Spleen (tissue), 7 donors: Measurements from ENCODE around the gene ITIH2.

ENCODE experiments used
- POLR2A ChIP-seq, 3 donors: fragments of 450-650 bp; IDR thresholded peaks; one replicate each; pipeline ENCODE4 v1.5.1; 2017; ENCODE audit warnings: antibody characterized with exemption in 3 of 3, mild to moderate bottlenecking in 1 of 3
- POLR2AphosphoS5 ChIP-seq, 3 donors: sonication (generic); formaldehyde crosslinking; IDR thresholded peaks; one replicate each; pipeline ENCODE4 v1.5.1; 2017; ENCODE audit warnings: antibody characterized with exemption in 3 of 3
- TF ChIP-seq, protein P1 (sequence below), 11 experiments: fragments of 200-600 bp in 7 of 11; fragments of 450-650 bp in 4 of 11; sonication (generic) in 4 of 11; IDR thresholded peaks in 8 of 11; conservative IDR thresholded peaks in 3 of 11; 1 replicate in 7 of 11; 2 replicates in 4 of 11; pipeline versions ENCODE4 v1.4.0 to v1.8.0; 2016 to 2021; ENCODE audit warnings: antibody characterized with exemption in 11 of 11, inconsistent platforms in 4 of 11, mild to moderate bottlenecking in 1 of 11
- donor health status: DM: no; HTN: no; CAD: no; lungs with moderate emphysema.
- donor health status: DM: no; HTN: no; CAD: no.
- donor health status: DM: no; HTN: no; CAD: no.

DNA sequence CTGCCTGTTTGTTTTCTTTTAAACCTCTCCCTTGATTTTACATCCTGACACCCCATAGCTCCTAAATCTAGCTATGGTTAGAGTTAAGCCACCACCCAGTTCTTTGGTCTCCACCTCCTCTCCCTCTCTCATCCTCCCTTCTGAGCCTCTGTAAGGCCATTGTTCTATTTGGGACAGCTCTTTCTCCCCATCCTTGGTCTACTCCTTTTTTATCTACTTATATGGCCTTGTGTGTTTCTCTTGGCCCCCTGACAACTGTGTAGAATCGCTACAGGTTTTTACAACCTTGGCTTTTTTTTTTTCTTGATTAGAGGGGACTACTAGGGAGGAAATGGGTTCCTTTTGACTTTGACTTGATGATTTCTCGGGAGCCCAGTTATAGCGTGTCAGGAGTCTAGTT, 33.0 kb upstream of the ITIH2 start:
- TF ChIP-seq POLR2AphosphoS5 (IDR thresholded peaks at IDR 0.05): no peak
- TF ChIP-seq POLR2A (IDR thresholded peaks at IDR 0.05): no peak
- TF ChIP-seq, protein P1, sequence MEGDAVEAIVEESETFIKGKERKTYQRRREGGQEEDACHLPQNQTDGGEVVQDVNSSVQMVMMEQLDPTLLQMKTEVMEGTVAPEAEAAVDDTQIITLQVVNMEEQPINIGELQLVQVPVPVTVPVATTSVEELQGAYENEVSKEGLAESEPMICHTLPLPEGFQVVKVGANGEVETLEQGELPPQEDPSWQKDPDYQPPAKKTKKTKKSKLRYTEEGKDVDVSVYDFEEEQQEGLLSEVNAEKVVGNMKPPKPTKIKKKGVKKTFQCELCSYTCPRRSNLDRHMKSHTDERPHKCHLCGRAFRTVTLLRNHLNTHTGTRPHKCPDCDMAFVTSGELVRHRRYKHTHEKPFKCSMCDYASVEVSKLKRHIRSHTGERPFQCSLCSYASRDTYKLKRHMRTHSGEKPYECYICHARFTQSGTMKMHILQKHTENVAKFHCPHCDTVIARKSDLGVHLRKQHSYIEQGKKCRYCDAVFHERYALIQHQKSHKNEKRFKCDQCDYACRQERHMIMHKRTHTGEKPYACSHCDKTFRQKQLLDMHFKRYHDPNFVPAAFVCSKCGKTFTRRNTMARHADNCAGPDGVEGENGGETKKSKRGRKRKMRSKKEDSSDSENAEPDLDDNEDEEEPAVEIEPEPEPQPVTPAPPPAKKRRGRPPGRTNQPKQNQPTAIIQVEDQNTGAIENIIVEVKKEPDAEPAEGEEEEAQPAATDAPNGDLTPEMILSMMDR (IDR thresholded peaks at IDR 0.05 in 8 of 11, conservative IDR thresholded peaks at IDR 0.05 in 3 of 11): no peak
